Gastrocnemius medialis (tissue), 4 donors: ENCODE results near the gene NCK2.

Experiments
- POLR2A ChIP-seq, 2 donors: fragments of 450-650 bp; IDR thresholded peaks; one replicate each; pipeline ENCODE4 v1.6.1; 2017; ENCODE audit warnings: antibody characterized with exemption in 2 of 2, mild to moderate bottlenecking in 2 of 2, moderate library complexity in 2 of 2
- TF ChIP-seq, protein P1 (sequence below), 5 experiments: fragments of 450-650 bp in 3 of 5; fragments of 200-600 bp in 2 of 5; sonication (generic) in 2 of 5; IDR thresholded peaks in 4 of 5; conservative IDR thresholded peaks in 1 of 5; 1 replicate in 4 of 5; 2 replicates in 1 of 5; pipeline ENCODE4 v1.5.1; 2016 to 2019; ENCODE audit warnings: antibody characterized with exemption in 5 of 5, mild to moderate bottlenecking in 3 of 5, moderate library complexity in 3 of 5

DNA sequence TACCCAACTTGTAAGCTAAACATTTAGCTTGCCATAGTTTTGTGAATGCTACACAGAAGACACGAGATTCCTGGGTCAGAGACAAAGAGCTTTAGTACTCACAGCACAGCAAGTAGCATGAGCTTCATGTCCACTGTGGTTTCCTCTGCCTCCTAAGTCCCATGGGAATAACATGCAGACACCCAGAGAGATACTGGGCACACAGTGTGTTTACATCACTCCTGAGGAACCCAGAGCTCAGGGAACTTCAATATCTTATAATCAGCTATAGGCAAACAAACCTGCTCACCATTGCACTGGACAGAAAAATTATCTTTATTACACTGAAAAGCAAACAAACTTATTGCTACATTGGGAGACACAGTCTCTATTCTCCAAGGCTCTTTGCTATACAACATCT, 14.5 kb upstream of the NCK2 start:
- TF ChIP-seq, protein P1, sequence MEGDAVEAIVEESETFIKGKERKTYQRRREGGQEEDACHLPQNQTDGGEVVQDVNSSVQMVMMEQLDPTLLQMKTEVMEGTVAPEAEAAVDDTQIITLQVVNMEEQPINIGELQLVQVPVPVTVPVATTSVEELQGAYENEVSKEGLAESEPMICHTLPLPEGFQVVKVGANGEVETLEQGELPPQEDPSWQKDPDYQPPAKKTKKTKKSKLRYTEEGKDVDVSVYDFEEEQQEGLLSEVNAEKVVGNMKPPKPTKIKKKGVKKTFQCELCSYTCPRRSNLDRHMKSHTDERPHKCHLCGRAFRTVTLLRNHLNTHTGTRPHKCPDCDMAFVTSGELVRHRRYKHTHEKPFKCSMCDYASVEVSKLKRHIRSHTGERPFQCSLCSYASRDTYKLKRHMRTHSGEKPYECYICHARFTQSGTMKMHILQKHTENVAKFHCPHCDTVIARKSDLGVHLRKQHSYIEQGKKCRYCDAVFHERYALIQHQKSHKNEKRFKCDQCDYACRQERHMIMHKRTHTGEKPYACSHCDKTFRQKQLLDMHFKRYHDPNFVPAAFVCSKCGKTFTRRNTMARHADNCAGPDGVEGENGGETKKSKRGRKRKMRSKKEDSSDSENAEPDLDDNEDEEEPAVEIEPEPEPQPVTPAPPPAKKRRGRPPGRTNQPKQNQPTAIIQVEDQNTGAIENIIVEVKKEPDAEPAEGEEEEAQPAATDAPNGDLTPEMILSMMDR (IDR thresholded peaks at IDR 0.05 in 4 of 5, conservative IDR thresholded peaks at IDR 0.05 in 1 of 5): no peak
- TF ChIP-seq POLR2A (IDR thresholded peaks at IDR 0.05): no peak
